ENCODE data around the gene NOTCH1. TPM values are rescaled to one million over a fixed set of nuclear protein-coding genes. Genes with fewer than 3 reads are reported as not detected.
A peak's percentile ranks its signal among the peaks of the same experiment; 100 is the strongest.

NOTCH1 gene
- total RNA-seq, 1 donor from 2014 or later = 70.2 TPM

GRCh38 chr9:136517950-136518349 lies 27.9 kb downstream of the NOTCH1 start:
- DNase-seq (ENCODE audit: low read depth in 2 of 2) = no peak

- no peak for DNase-seq (ENCODE audit: low read depth in 2 of 2)
These were observed 28.7 kb downstream of the NOTCH1 start for GRCh38 chr9:136517012-136517743.

- no peak for DNase-seq (ENCODE audit: low read depth in 2 of 2)
These were observed 29.6 kb downstream of the NOTCH1 start for GRCh38 chr9:136516191-136516654.

GRCh38 chr9:136515276-136515675 lies 30.6 kb downstream of the NOTCH1 start:
- DNase-seq (ENCODE audit: low read depth in 2 of 2) = no peak

- no peak for DNase-seq (ENCODE audit: low read depth in 2 of 2)
These were observed 31.7 kb downstream of the NOTCH1 start for GRCh38 chr9:136514022-136514714.

GRCh38 chr9:136513191-136513590 lies 32.7 kb downstream of the NOTCH1 start:
- no peak for DNase-seq (ENCODE audit: low read depth in 2 of 2)

- peak in 1 of 2 donors; percentile 80 for DNase-seq (ENCODE audit: low read depth in 2 of 2)
These were observed 33.2 kb downstream of the NOTCH1 start for GRCh38 chr9:136512651-136513071.

GRCh38 chr9:136511670-136512592 lies 33.9 kb downstream of the NOTCH1 start:
- peak; percentile 99 for DNase-seq (ENCODE audit: low read depth in 2 of 2)

GRCh38 chr9:136511144-136511669 lies 34.6 kb downstream of the NOTCH1 start:
- no peak for DNase-seq (ENCODE audit: low read depth in 2 of 2)

- no peak for DNase-seq (ENCODE audit: low read depth in 2 of 2)
These were observed 35.3 kb downstream of the NOTCH1 start for GRCh38 chr9:136510561-136510960.

GRCh38 chr9:136509549-136509948 lies 36.3 kb downstream of the NOTCH1 start:
- DNase-seq (ENCODE audit: low read depth in 2 of 2) = no peak

GRCh38 chr9:136508729-136509500 lies 36.9 kb downstream of the NOTCH1 start:
- no peak for DNase-seq (ENCODE audit: low read depth in 2 of 2)

GRCh38 chr9:136507992-136508375 lies 37.9 kb downstream of the NOTCH1 start:
- no peak for DNase-seq (ENCODE audit: low read depth in 2 of 2)

- DNase-seq (ENCODE audit: low read depth in 2 of 2) = no peak
These were observed 38.4 kb downstream of the NOTCH1 start for GRCh38 chr9:136507221-136507991.

GRCh38 chr9:136506425-136506824 lies 39.4 kb downstream of the NOTCH1 start:
- no peak for DNase-seq (ENCODE audit: low read depth in 2 of 2)

GRCh38 chr9:136505406-136506403 lies 40.1 kb downstream of the NOTCH1 start:
- DNase-seq (ENCODE audit: low read depth in 2 of 2) = no peak

GRCh38 chr9:136504512-136505348 lies 41.1 kb downstream of the NOTCH1 start:
- DNase-seq (ENCODE audit: low read depth in 2 of 2) = no peak
